22Rv1 (cell line): Measurements from ENCODE around the gene MCAT.

Experiments
- H3K27ac ChIP-seq: fragments of 450-650 bp; 2 replicates; pipeline ENCODE4 v1.5.1; 2017
- CTCF ChIP-seq: fragments of 450-650 bp; IDR thresholded peaks from 2 replicates; pipeline ENCODE4 v1.5.1; 2017; ENCODE audit warnings: mild to moderate bottlenecking
- ZFX ChIP-seq: fragments of 450-650 bp; IDR thresholded peaks from 2 replicates; pipeline ENCODE4 v1.6.1; 2017; ENCODE audit warnings: antibody characterized with exemption, borderline replicate concordance

The MCAT gene

GRCh38 chr22:43179146-43179910 is 36.1 kb upstream of the MCAT start:
- TF ChIP-seq CTCF (no peak), ZFX (no peak)
- no peak overlapping the region for H3K27ac ChIP-seq

GRCh38 chr22:43177479-43177878 is 34.3 kb upstream of the MCAT start:
- TF ChIP-seq CTCF = no peak
- TF ChIP-seq ZFX = no peak
- no peak overlapping the region for H3K27ac ChIP-seq

GRCh38 chr22:43176090-43176489 is 32.9 kb upstream of the MCAT start:
- TF ChIP-seq ZFX = no peak
- no peak for TF ChIP-seq CTCF
- H3K27ac ChIP-seq = no peak overlapping the region

- no peak overlapping the region for H3K27ac ChIP-seq
- TF ChIP-seq CTCF = no peak
- TF ChIP-seq ZFX = no peak
Measured at GRCh38 chr22:43174941-43175531, 31.8 kb upstream of the MCAT start.

GRCh38 chr22:43173976-43174720 is 30.9 kb upstream of the MCAT start:
- no peak overlapping the region for H3K27ac ChIP-seq
- no peak for TF ChIP-seq ZFX
- TF ChIP-seq CTCF = no peak

- no peak overlapping the region for H3K27ac ChIP-seq
- TF ChIP-seq ZFX = no peak
- no peak for TF ChIP-seq CTCF
Measured at GRCh38 chr22:43173566-43173965, 30.4 kb upstream of the MCAT start.

- no peak overlapping the region for H3K27ac ChIP-seq
- TF ChIP-seq ZFX (no peak), CTCF (no peak)
Measured at GRCh38 chr22:43172191-43172590, 29.0 kb upstream of the MCAT start.
